ENCODE results near the gene VPS4A.

DNA sequence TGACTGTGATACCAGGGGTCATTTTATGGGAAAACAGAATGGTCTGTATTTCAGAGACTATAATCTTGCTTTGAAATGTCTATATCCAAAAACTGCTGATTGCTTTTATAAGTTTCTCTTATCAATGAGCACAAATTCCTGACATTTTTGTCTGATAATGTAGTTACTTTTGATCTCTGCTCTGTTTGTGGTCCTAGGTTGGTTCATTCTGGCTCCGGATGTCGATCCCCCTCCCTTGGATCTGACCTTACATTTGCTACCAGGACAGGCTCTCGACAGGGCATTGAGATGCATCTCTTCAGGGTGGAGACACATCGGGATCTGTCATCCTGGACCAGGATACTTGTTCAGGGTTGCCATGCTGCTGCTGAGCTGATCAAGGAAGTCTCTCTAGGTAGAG, 27.3 kb upstream of the VPS4A start:
- no peak for TF ChIP-seq FOXM1 (IDR thresholded peaks at IDR 0.05; ENCODE audit: borderline replicate concordance)
- no peak for TF ChIP-seq FOXA1 (IDR thresholded peaks at IDR 0.05)
- TF ChIP-seq ZNF384 (IDR thresholded peaks at IDR 0.05) = no peak
- no peak for TF ChIP-seq BHLHE40 (IDR thresholded peaks at IDR 0.05; ENCODE audit: borderline replicate concordance)
- no peak for TF ChIP-seq ELF4 (IDR thresholded peaks at IDR 0.05)
- TF ChIP-seq HDGF (IDR thresholded peaks at IDR 0.05; ENCODE audit: borderline replicate concordance) = no peak
- TF ChIP-seq LEF1 (IDR thresholded peaks at IDR 0.05; ENCODE audit: borderline replicate concordance) = no peak
- no peak for TF ChIP-seq SP1 (IDR thresholded peaks at IDR 0.05)
- TF ChIP-seq, protein P1, sequence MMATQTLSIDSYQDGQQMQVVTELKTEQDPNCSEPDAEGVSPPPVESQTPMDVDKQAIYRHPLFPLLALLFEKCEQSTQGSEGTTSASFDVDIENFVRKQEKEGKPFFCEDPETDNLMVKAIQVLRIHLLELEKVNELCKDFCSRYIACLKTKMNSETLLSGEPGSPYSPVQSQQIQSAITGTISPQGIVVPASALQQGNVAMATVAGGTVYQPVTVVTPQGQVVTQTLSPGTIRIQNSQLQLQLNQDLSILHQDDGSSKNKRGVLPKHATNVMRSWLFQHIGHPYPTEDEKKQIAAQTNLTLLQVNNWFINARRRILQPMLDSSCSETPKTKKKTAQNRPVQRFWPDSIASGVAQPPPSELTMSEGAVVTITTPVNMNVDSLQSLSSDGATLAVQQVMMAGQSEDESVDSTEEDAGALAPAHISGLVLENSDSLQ (IDR thresholded peaks at IDR 0.05) = no peak
- no peak for TF ChIP-seq CTBP1 (IDR thresholded peaks at IDR 0.05; ENCODE audit: borderline replicate concordance)

Measured in HEK293T (cell line).